SK-N-MC (cell line): ENCODE results near the gene YPEL2.

Experiments
- DNase-seq: peaks from one replicate; pipeline ENCODE4 v3.0.0-alpha.2; 2011; ENCODE audit warnings: low read depth, low spot score
- H3K27ac ChIP-seq: fragments of 200-600 bp; sonication (generic); 2 replicates; pipeline ENCODE4 v1.5.1; 2016; ENCODE audit warnings: mixed run types
- H3K36me3 ChIP-seq: fragments of 200-600 bp; sonication (generic); 2 replicates; pipeline ENCODE4 v1.6.1; 2017; ENCODE audit warnings: antibody characterized with exemption, low read length, mixed read lengths; ENCODE audit not compliant: insufficient read depth
- H3K4me3 ChIP-seq: fragments of 200-600 bp; sonication (generic); 2 replicates; pipeline ENCODE4 v1.5.1; 2016
- H3K9ac ChIP-seq: fragments of 200-600 bp; sonication (generic); 2 replicates; pipeline ENCODE4 v1.8.0; 2017; ENCODE audit warnings: mixed run types, mixed read lengths; ENCODE audit not compliant: insufficient read length
- H3K9me3 ChIP-seq: fragments of 200-600 bp; sonication (generic); 2 replicates; pipeline ENCODE4 v1.6.1; 2017; ENCODE audit warnings: low read depth, mild to moderate bottlenecking, antibody characterized with exemption, low read length, moderate library complexity, mixed read lengths
- EZH2 ChIP-seq: fragments of 200-600 bp; sonication (generic); IDR thresholded peaks from one replicate; pipeline ENCODE4 v1.6.1; 2017; ENCODE audit warnings: antibody characterized with exemption
- FOXP2 ChIP-seq: optimal IDR thresholded peaks from 2 replicates; pipeline ENCODE3; 2011; ENCODE audit warnings: mild to moderate bottlenecking, moderate library complexity; ENCODE audit not compliant: insufficient read depth; ENCODE audit errors: extremely low read length, control extremely low read depth
- POLR2AphosphoS5 ChIP-seq: IDR thresholded peaks from 2 replicates; pipeline ENCODE4 v1.6.1; 2012; ENCODE audit warnings: mild to moderate bottlenecking, low read depth, low read length, borderline replicate concordance

The YPEL2 gene

GRCh38 chr17:59349178-59349577 lies 17.7 kb downstream of the YPEL2 start:
- TF ChIP-seq POLR2AphosphoS5 (no peak), EZH2 (no peak), FOXP2 (no peak)
- no peak overlapping the region for H3K27ac ChIP-seq
- DNase-seq, result no peak
- H3K36me3 ChIP-seq, result no peaks in the 10 kb centered on the region
- no peak overlapping the region for H3K9ac ChIP-seq
- no peak overlapping the region for H3K4me3 ChIP-seq
- H3K9me3 ChIP-seq, result no peaks in the 10 kb centered on the region

GRCh38 chr17:59353106-59353854 lies 21.8 kb downstream of the YPEL2 start:
- DNase-seq, result no peak
- no peak overlapping the region for H3K27ac ChIP-seq
- H3K9ac ChIP-seq, result no peak overlapping the region
- H3K36me3 ChIP-seq, result no peaks in the 10 kb centered on the region
- no peak overlapping the region for H3K4me3 ChIP-seq
- TF ChIP-seq EZH2, result no peak
- no peak for TF ChIP-seq FOXP2
- no peaks in the 10 kb centered on the region for H3K9me3 ChIP-seq

- no peaks in the 10 kb centered on the region for H3K9me3 ChIP-seq
- DNase-seq, result no peak
- no peak overlapping the region for H3K27ac ChIP-seq
- no peak overlapping the region for H3K9ac ChIP-seq
- TF ChIP-seq EZH2 (no peak), POLR2AphosphoS5 (no peak), FOXP2 (no peak)
- H3K4me3 ChIP-seq, result no peak overlapping the region
- H3K36me3 ChIP-seq, result no peaks in the 10 kb centered on the region
Measured at GRCh38 chr17:59353936-59354755, 22.7 kb downstream of the YPEL2 start.

GRCh38 chr17:59355030-59355701 lies 23.7 kb downstream of the YPEL2 start:
- Histone ChIP-seq H3K9ac (no peak overlapping the region), H3K36me3 (no peaks in the 10 kb centered on the region), H3K4me3 (no peak overlapping the region), H3K9me3 (no peaks in the 10 kb centered on the region), H3K27ac (no peak overlapping the region)
- no peak for TF ChIP-seq FOXP2
- no peak for DNase-seq

GRCh38 chr17:59355702-59356325 lies 24.4 kb downstream of the YPEL2 start:
- no peaks in the 10 kb centered on the region for H3K9me3 ChIP-seq
- no peak for TF ChIP-seq POLR2AphosphoS5
- no peak for TF ChIP-seq FOXP2
- no peak for TF ChIP-seq EZH2
- no peaks in the 10 kb centered on the region for H3K36me3 ChIP-seq
- no peak for DNase-seq
- H3K4me3 ChIP-seq, result no peak overlapping the region
- H3K9ac ChIP-seq, result no peak overlapping the region
- H3K27ac ChIP-seq, result no peak overlapping the region

GRCh38 chr17:59356543-59357218 lies 25.2 kb downstream of the YPEL2 start:
- H3K36me3 ChIP-seq, result no peaks in the 10 kb centered on the region
- no peak overlapping the region for H3K27ac ChIP-seq
- H3K9me3 ChIP-seq, result no peaks in the 10 kb centered on the region
- H3K4me3 ChIP-seq, result no peak overlapping the region
- TF ChIP-seq EZH2 (no peak), POLR2AphosphoS5 (no peak), FOXP2 (no peak)
- H3K9ac ChIP-seq, result no peak overlapping the region
- DNase-seq, result no peak

- Histone ChIP-seq H3K9me3 (no peaks in the 10 kb centered on the region), H3K36me3 (no peaks in the 10 kb centered on the region), H3K9ac (no peak overlapping the region), H3K27ac (no peak overlapping the region), H3K4me3 (no peak overlapping the region)
- TF ChIP-seq POLR2AphosphoS5, result no peak
- TF ChIP-seq FOXP2, result no peak
- no peak for TF ChIP-seq EZH2
- no peak for DNase-seq
Measured at GRCh38 chr17:59357219-59357697, 25.8 kb downstream of the YPEL2 start.

- DNase-seq, result no peak
- H3K4me3 ChIP-seq, result no peak overlapping the region
- no peak for TF ChIP-seq POLR2AphosphoS5
- no peak for TF ChIP-seq EZH2
- H3K9me3 ChIP-seq, result no peaks in the 10 kb centered on the region
- no peaks in the 10 kb centered on the region for H3K36me3 ChIP-seq
- H3K27ac ChIP-seq, result no peak overlapping the region
- H3K9ac ChIP-seq, result no peak overlapping the region
Measured at GRCh38 chr17:59357929-59358328, 26.5 kb downstream of the YPEL2 start.
